Astrocyte of the cerebellum (primary cell): ENCODE results near the gene SLC7A7.
"Not testable (repeated sequence)": the region's sequence is repeated elsewhere in the genome, so short reads cannot be mapped to it uniquely, and the experiment has no call there.

Experiments used
- DNase-seq: peaks from one replicate; pipeline ENCODE4 v3.0.0-alpha.2; 2011; ENCODE audit warnings: low read depth
- H3K4me3 ChIP-seq: 2 replicates; pipeline ENCODE4 v1.5.1; 2011; ENCODE audit warnings: mild to moderate bottlenecking, low read depth, low read length, moderate library complexity
- CTCF ChIP-seq: IDR thresholded peaks from 2 replicates; pipeline ENCODE4 v1.5.1; 2012; ENCODE audit warnings: low read length, low read depth, moderate library complexity, mild to moderate bottlenecking; ENCODE audit errors: missing control alignments
- in situ Hi-C: cut with HindIII; loops from 2 replicates; pipeline ENCODE4 v1.10.0; 2017; ENCODE audit warnings: low sequenced_read_pairs

The SLC7A7 gene

GRCh38 chr14:22735096-22735495 lies 80.1 kb downstream of the SLC7A7 start:
- TF ChIP-seq CTCF = no peak
- no peak overlapping the region for H3K4me3 ChIP-seq
- in situ Hi-C loops = no loop called here
- DNase-seq = no peak

GRCh38 chr14:22733829-22734228 lies 81.4 kb downstream of the SLC7A7 start:
- DNase-seq = no peak
- no peak overlapping the region for H3K4me3 ChIP-seq
- TF ChIP-seq CTCF = no peak
- in situ Hi-C loops = loop anchor here (5.0 kb wide), 1 partner anchor 33 kb away; the partner anchor contains the start of gene OXA1L

- H3K4me3 ChIP-seq, DNase-seq: not testable (repeated sequence)
- in situ Hi-C loops = loop anchor here (5.0 kb wide), 1 partner anchor 35 kb away; the partner anchor contains the start of gene OXA1L
These were observed 83.2 kb downstream of the SLC7A7 start for GRCh38 chr14:22732062-22732461.

- DNase-seq = no peak
- in situ Hi-C loops = no loop called here
- H3K4me3 ChIP-seq = no peak overlapping the region
- TF ChIP-seq CTCF = no peak
These were observed 89.2 kb downstream of the SLC7A7 start for GRCh38 chr14:22726012-22726411.

- in situ Hi-C loops, DNase-seq, H3K4me3 ChIP-seq: not testable (repeated sequence)
These were observed 89.9 kb downstream of the SLC7A7 start for GRCh38 chr14:22725374-22725773.

- DNase-seq, in situ Hi-C loops: not testable (repeated sequence)
These were observed 90.4 kb downstream of the SLC7A7 start for GRCh38 chr14:22724847-22725246.

GRCh38 chr14:22723815-22724214 lies 91.4 kb downstream of the SLC7A7 start:
- no peak for TF ChIP-seq CTCF
- DNase-seq = no peak
- H3K4me3 ChIP-seq = no peak overlapping the region
- in situ Hi-C loops = no loop called here

More at GRCh38 chr14:22724847-22725246, 90.4 kb downstream of the SLC7A7 start:
- H3K4me3 ChIP-seq = not testable (repeated sequence)
